Stimulated activated naive CD4-positive, alpha-beta T cell treated with Interleukin-2 at 50 U/mL for 16 hours (primary cell): ENCODE measurements around the gene SEPSECS.

Experiments
- DNase-seq: peaks from one replicate; lab custom pipeline; 2025; lab: John Stamatoyannopoulos, UW

Gene SEPSECS

DNA sequence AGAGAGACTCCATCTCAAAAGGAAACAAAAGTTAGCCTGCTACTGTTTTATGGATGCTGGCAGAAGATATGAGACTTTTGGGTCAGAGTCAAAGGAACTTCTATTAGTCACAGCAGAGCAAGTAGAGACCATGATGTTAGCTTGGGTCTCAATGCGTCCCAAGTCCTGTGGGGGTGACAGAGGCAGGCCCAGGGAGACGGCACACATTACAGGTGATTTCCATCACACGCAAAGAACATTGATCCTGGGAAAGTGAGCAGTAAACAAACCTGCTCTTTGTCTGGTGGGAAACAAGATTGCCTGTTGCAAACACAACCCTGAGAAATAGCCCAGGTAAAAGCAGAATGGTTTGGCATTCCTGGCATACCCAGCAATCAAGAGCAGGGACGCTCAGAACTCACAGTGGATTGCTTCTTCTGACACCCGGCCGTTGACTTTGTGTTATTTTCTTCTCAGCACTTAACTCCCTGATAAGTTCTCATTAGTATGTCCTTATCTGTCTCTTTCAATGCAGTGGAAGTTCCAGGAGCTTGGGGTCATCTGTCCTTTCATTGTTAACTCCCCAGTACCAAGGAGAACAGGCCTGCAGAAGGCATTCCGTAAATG, 78.3 kb downstream of the SEPSECS start:
- no peak for DNase-seq

DNA sequence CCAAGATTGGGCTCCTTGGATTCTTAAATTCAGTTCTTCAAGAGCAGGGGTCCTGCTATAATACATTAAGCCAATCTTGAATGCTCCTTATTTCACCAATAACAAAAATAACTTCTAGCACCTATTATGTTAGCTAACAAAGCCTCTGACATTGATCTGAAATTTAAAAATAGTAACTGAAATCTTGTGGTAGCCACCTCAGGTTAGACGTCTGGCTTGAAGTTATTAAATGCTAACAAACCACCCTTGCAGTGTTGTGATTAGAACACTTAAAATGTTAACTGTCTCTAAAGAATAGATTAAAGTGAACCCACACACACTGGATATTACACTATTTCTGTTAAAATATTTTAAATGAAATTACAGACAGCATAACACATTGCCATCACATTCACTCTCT, 79.7 kb downstream of the SEPSECS start:
- no peak for DNase-seq

DNA sequence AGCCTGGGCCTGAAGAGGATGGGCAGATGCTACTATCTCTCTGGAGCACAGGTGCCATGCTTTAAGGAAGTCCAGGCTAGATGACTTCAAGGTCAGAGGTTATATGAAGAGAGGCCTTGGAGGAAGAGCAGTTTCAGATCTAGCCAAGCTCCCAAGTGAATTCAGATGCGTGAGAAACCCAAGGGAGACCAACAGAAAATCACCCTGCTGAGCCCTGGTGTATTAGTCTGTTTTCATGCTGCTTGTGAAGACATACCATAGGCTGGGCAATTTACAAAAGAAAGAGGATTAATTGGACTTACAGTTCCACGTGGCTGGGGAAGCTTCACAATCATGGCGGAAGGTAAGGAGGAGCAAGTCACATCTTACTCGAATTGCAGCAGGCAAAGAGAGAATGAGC, 81.7 kb downstream of the SEPSECS start:
- DNase-seq: no peak

DNA sequence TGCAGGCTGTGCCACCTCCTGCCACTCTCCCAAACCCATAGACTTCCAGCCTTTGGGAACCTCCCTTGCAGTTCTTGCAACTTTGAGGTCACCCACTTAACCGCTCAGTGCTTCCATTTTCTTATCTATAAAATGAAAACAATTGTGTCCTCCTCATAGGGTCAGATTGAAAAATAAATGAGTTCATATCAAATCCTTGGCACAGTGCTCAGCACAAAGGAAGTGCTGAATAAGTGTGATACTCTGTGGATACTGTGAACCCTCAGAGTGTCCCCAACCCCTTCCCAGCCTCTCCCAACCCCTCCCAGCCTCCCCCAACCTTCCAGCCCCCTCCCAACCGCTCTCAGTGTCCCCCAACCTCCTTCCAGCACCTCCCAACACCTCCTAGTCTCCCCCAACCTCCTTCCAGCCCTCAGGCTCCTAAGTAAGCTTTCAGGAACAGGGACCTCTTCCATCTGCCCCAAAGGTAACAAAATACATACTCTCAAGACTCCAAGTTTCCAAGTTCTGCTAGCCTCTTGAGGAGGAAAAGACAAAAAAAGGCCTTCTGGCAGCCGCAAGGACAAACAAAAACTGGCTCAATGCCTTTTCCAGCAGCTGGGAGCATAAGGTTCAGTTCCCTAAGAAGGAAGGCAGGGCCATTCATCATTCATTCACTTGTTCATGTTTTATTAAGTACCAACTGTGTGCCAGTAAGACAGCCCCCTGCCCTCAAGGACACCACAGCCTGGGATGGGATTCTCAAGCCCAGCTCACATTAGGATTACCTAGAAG, 83.4 kb downstream of the SEPSECS start:
- DNase-seq: no peak

DNA sequence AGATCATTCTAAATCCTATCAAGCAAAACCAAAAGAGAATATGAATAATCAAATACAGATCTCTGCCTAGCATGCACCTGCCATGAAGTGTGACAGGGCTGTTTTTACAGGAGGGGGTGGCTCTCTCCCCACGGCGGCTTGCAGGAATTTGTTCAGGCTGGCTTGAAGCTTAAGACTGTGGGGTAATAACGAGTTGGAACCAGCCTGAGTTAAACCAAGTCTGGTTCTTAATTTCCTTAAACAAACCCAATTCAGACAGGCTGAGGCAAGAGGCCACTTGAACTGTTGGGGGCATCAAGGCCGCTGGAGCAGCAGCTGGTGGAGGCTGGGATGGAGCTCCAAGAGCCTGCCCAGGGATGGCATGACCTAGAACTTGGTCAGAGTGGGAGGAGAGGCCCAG, 84.4 kb downstream of the SEPSECS start:
- no peak for DNase-seq

DNA sequence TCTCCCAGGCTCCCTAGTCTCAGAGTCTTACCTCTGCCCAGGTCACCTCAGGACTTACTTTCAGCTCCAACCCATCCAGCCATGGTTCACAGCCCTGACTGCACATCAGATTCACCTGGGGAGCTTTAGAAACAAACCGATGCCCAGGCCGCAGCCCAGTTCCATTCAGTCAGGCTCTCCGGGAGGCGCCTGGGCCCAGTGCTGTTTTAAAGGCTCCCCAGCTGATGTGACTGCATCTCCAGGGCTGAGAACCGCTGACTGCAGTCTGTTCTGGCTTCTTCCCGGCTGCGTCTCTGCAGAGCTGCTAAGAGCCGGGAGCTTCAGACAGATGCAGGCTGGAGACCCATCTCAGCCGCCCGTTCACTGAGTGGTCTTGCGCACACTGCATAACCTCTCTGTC, 85.1 kb downstream of the SEPSECS start:
- no peak for DNase-seq

DNA sequence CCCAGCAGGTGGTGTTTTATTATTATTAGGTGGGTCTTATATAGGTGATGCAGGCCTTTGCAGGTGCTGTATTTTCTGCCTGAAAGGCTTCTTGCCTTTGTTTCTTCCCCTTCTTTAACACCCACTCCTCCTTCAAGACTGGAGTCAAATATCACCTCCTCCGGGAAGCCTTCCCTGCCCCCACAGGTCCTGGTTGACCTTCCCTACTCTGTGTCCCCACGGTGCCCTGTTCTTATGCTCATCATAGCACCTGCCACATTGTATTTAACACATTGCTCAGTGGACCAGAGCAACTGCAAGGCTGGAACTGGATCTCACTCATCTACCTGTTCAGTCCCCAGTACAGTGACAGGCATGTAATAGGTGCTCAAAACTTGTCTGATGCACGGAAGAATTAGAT, 89.7 kb downstream of the SEPSECS start:
- no peak for DNase-seq
